C4-2B (cell line): ENCODE results near the gene ZP1.
A peak's percentile ranks its signal among the peaks of the same experiment; 100 is the strongest.

ENCODE experiments used
- H3K27ac ChIP-seq: fragments of 450-650 bp; 2 replicates; pipeline ENCODE4 v1.5.1; 2017
- CTCF ChIP-seq: fragments of 450-650 bp; conservative IDR thresholded peaks from 2 replicates; pipeline ENCODE4 v1.5.1; 2017; ENCODE audit warnings: mild to moderate bottlenecking
- ZFX ChIP-seq: fragments of 450-650 bp; IDR thresholded peaks from 2 replicates; pipeline ENCODE4 v1.6.1; 2017

ZP1 gene

GRCh38 chr11:60859616-60860250 is 7.6 kb upstream of the ZP1 start:
- H3K27ac ChIP-seq: no peak overlapping the region
- TF ChIP-seq CTCF: no peak
- no peak for TF ChIP-seq ZFX

GRCh38 chr11:60860943-60861342 is 6.4 kb upstream of the ZP1 start:
- no peak for TF ChIP-seq ZFX
- TF ChIP-seq CTCF: no peak
- H3K27ac ChIP-seq: no peak overlapping the region

GRCh38 chr11:60862171-60862570 is 5.2 kb upstream of the ZP1 start:
- no peak for TF ChIP-seq ZFX
- TF ChIP-seq CTCF: no peak

GRCh38 chr11:60863550-60864521 is 3.5 kb upstream of the ZP1 start:
- no peak overlapping the region for H3K27ac ChIP-seq
- no peak for TF ChIP-seq CTCF
- TF ChIP-seq ZFX: no peak

More at GRCh38 chr11:60862171-60862570, 5.2 kb upstream of the ZP1 start:
- no peak overlapping the region for H3K27ac ChIP-seq

GRCh38 chr11:60864856-60865513 is 2.4 kb upstream of the ZP1 start:
- no peak overlapping the region for H3K27ac ChIP-seq
- TF ChIP-seq ZFX: no peak
- no peak for TF ChIP-seq CTCF

- TF ChIP-seq CTCF (no peak), ZFX (no peak)
- H3K27ac ChIP-seq: peak overlapping the region; percentile 89
Measured at GRCh38 chr11:60867871-60868681, 734 bp downstream of the ZP1 start.
